ENCODE results near the gene GTF3C5. TPM values are rescaled to one million over a fixed set of nuclear protein-coding genes. Genes with fewer than 3 reads are reported as not detected.
A peak's percentile ranks its signal among the peaks of the same experiment; 100 is the strongest.
"Not testable (repeated sequence)": the region's sequence is repeated elsewhere in the genome, so short reads cannot be mapped to it uniquely, and the experiment has no call there.

Gene GTF3C5
- total RNA-seq, 1 donor from 2014 or later: 29.7 TPM

GRCh38 chr9:133057553-133057952 is 26.8 kb downstream of the GTF3C5 start:
- no peak overlapping the region for H3K4me3 ChIP-seq (ENCODE audit: low read depth, low read length)
- H3K36me3 ChIP-seq (ENCODE audit: control insufficient read depth, insufficient read depth, low read length): peaks cover 14% of the 10 kb centered on the region
- DNase-seq (ENCODE audit: low read depth): no peak
- H3K27me3 ChIP-seq (ENCODE audit: control insufficient read depth, insufficient read depth, low read length): no peaks in the 10 kb centered on the region
- no peak for TF ChIP-seq CTCF (IDR thresholded peaks at IDR 0.05; ENCODE audit: insufficient read depth, low read length, severe bottlenecking)
- FAIRE-seq: no peak

GRCh38 chr9:133058071-133058470 is 27.3 kb downstream of the GTF3C5 start:
- peaks cover 13% of the 10 kb centered on the region for H3K36me3 ChIP-seq (ENCODE audit: control insufficient read depth, insufficient read depth, low read length)
- no peak for DNase-seq (ENCODE audit: low read depth)

GRCh38 chr9:133058550-133059320 is 27.9 kb downstream of the GTF3C5 start:
- no peak overlapping the region for H3K4me3 ChIP-seq (ENCODE audit: low read depth, low read length)
- H3K36me3 ChIP-seq (ENCODE audit: control insufficient read depth, insufficient read depth, low read length): peaks cover 10% of the 10 kb centered on the region
- peak; percentile 40 for FAIRE-seq
- DNase-seq (ENCODE audit: low read depth): no peak
- no peaks in the 10 kb centered on the region for H3K27me3 ChIP-seq (ENCODE audit: control insufficient read depth, insufficient read depth, low read length)
- no peak for TF ChIP-seq CTCF (IDR thresholded peaks at IDR 0.05; ENCODE audit: insufficient read depth, low read length, severe bottlenecking)

More at GRCh38 chr9:133058071-133058470, 27.3 kb downstream of the GTF3C5 start:
- no peak for TF ChIP-seq CTCF (IDR thresholded peaks at IDR 0.05; ENCODE audit: insufficient read depth, low read length, severe bottlenecking)
- Histone ChIP-seq H3K27me3 (ENCODE audit: control insufficient read depth, insufficient read depth, low read length) (no peaks in the 10 kb centered on the region), H3K4me3 (ENCODE audit: low read depth, low read length) (no peak overlapping the region)
- no peak for FAIRE-seq

GRCh38 chr9:133059623-133060022 is 28.8 kb downstream of the GTF3C5 start:
- Histone ChIP-seq H3K4me3 (ENCODE audit: low read depth, low read length) (no peak overlapping the region), H3K27me3 (ENCODE audit: control insufficient read depth, insufficient read depth, low read length) (no peaks in the 10 kb centered on the region), H3K36me3 (ENCODE audit: control insufficient read depth, insufficient read depth, low read length) (peaks cover 8% of the 10 kb centered on the region)
- no peak for TF ChIP-seq CTCF (IDR thresholded peaks at IDR 0.05; ENCODE audit: insufficient read depth, low read length, severe bottlenecking)
- DNase-seq (ENCODE audit: low read depth): peak; percentile 82
- FAIRE-seq: no peak

- H3K4me3 ChIP-seq (ENCODE audit: low read depth, low read length): no peak overlapping the region
- no peaks in the 10 kb centered on the region for H3K27me3 ChIP-seq (ENCODE audit: control insufficient read depth, insufficient read depth, low read length)
- H3K36me3 ChIP-seq (ENCODE audit: control insufficient read depth, insufficient read depth, low read length): peaks cover 7% of the 10 kb centered on the region
- no peak for FAIRE-seq
- no peak for TF ChIP-seq CTCF (IDR thresholded peaks at IDR 0.05; ENCODE audit: insufficient read depth, low read length, severe bottlenecking)
- DNase-seq (ENCODE audit: low read depth): no peak
Observed at GRCh38 chr9:133060417-133060841, 29.6 kb downstream of the GTF3C5 start.

GRCh38 chr9:133061019-133061763 is 30.4 kb downstream of the GTF3C5 start:
- H3K27me3 ChIP-seq (ENCODE audit: control insufficient read depth, insufficient read depth, low read length); H3K4me3 ChIP-seq (ENCODE audit: low read depth, low read length); H3K36me3 ChIP-seq (ENCODE audit: control insufficient read depth, insufficient read depth, low read length): not testable (repeated sequence)
- FAIRE-seq: peak; percentile 89
- peak; percentile 37 for DNase-seq (ENCODE audit: low read depth)

GRCh38 chr9:133061764-133062145 is 31.0 kb downstream of the GTF3C5 start, which contains the start of gene CEL:
TSS of gene CEL (plus strand) at chr9:133061981. CDS start at chr9:133062003, 22 bp downstream.
- not testable (repeated sequence) for DNase-seq (ENCODE audit: low read depth); FAIRE-seq; H3K27me3 ChIP-seq (ENCODE audit: control insufficient read depth, insufficient read depth, low read length); H3K4me3 ChIP-seq (ENCODE audit: low read depth, low read length); H3K36me3 ChIP-seq (ENCODE audit: control insufficient read depth, insufficient read depth, low read length)

- FAIRE-seq; H3K27me3 ChIP-seq (ENCODE audit: control insufficient read depth, insufficient read depth, low read length); H3K4me3 ChIP-seq (ENCODE audit: low read depth, low read length); H3K36me3 ChIP-seq (ENCODE audit: control insufficient read depth, insufficient read depth, low read length); DNase-seq (ENCODE audit: low read depth): not testable (repeated sequence)
Observed at GRCh38 chr9:133062569-133062968, 31.8 kb downstream of the GTF3C5 start.
